GM19240 (cell line): Measurements from ENCODE around the gene PARM1.

ENCODE experiments used
- DNase-seq: peaks from one replicate; pipeline ENCODE4 v3.0.0; 2011; ENCODE audit warnings: low spot score; ENCODE audit not compliant: insufficient read length

The PARM1 gene

DNA sequence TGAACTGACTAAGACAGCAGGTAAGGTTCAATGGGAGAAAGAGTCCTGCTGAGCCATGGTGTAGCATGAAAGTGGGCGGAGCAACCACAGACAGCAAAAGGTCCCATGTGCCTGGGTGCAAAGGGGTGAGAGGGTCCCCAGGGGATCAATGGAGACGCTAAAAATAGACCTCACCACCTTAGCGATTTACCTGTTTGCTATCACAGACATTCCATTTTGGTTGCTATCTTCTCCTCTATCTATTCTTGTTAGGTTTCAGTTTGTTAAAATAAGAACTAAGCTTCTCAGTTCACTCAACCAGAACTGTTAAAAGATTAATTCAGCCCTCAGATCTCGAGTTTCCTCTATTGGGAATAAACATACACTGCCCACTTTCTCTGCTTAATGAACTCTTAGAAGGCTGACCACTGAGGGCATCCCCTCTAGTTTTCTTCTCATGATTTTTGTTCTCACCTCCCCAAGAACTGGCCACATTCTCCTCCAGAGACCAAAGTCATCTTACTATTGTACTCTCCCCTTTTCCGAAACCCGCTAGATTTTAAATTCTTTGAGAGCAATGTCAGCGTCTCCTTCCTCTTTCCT, 136.7 kb downstream of the PARM1 start:
- no peak for DNase-seq

DNA sequence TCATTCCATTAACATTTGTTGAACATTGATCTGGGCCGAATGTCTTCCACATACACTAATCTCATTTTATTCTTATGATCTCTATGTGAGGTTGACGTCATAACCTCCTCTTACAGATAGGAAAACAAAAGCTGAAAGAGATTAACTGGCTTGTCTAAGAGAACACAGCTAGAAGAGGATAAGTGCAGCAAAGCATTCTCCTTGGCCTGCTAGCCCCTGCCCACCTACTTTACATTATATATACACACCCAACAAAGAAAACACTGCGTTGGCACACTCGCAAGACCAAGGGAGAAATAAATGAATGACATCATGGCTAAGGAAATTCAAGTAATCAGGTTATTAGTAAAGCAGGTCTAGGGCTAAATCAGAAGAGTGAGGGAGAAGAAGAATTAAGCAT, 138.4 kb downstream of the PARM1 start:
- no peak for DNase-seq

DNA sequence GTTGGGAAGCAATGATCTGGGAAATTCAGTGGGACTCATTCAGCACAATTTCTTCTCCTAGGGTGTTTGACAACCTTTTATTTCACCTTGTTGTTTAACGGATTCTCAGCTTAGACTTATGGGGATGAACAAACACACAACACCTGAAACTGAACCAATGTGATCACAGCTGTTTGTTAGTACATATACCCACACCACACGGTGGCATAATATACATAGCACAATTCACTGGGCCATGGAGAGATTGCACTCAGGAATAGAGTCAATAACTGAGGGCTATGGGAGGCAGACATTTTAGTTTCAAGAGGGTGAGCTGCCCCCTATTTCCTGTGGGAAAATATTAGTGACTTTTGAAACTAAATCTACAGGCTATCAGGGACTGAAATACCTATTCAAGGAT, 148.0 kb downstream of the PARM1 start:
- no peak for DNase-seq

DNA sequence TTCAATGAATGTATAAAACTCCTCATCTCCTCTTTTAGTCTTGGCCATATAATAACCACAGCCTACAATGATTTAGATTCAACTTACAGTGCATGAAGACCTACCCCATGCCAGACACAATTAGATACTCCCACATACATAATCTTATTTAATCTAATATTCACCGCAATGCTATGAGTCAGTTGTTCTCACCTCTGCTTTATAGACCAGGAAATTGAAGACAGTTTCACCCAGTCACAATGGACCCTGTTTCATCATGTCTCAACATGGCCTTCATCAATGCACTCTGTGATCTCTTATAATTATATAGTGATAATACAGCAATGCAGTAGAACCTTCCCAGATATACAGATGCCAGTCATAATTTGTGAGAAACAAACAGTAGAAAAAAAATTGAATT, 148.6 kb downstream of the PARM1 start:
- no peak for DNase-seq

DNA sequence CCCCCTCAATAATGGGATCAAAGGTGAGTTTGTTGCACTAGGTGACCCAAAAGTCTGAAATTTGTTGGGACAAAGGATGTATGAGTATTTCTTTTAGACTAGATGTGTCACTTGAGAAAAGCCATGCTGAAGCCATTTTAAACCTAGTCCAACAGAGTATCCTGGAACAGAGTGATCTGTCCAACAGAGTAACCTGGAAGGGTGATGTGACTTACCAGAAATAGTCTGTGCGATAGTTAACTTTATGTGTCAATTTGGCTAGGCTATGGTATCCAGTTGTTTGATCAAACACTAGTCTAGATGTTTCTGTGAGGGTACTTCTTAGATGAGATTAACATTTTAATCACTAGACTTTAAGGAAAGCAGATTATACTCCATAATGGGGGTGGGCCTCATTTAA, 154.5 kb downstream of the PARM1 start:
- DNase-seq: no peak

DNA sequence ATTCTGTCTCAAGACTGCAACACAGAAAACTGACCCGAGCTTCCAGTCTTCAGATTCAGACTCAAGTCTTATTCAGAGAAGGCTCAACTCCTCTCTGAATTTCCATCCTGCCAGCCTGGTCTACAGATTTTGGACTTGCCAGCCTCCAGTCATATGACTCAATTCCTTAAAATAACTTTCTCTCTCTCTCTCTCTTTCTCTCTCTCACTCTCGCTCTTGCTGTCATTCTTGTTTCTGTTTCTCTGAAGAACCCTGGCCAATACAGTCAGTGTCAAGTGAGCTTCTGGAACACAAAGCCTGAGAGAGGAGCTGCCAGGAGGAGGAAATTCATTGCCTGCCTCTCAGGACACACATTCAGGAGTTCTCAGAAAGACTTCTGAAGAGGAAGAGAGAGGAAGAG, 154.9 kb downstream of the PARM1 start:
- DNase-seq: peak; percentile 7

DNA sequence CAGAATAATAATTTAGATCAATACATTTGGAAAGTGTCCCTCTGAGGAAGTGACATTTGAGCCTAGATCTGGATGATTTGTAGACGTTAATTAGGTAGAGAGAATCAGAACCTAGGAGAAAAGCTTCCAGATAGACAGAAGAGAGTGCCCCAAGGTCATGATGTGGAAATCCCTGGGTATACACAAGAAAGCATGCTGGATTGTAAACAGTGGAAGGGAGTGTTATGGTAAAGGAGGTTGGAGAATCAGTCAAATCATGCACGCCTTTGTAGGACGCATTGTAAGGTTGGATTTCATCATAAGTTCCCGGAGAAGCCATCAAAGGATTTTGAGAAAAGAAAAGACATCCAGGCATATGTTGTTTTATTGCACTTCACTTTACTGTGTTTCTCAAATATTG, 156.3 kb downstream of the PARM1 start:
- no peak for DNase-seq

DNA sequence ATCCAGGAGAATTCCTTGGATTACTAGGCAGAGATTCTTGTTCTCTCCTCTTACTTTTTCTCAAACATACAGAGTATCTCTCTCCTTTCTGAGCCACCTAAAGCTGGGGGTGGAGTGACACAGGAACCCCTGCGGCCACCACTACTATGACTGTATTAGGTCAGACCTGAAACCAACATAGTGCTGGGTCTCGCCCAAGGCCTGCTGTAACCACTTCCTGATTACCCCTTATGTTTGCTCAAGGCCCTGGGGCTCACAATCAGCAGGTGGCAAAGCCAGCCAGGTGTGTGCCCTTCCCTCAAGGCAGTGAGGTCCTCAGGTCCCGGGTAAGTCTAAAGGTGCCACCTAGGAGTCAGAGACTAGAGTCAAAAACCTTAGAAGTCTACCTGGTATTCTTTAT, 166.4 kb downstream of the PARM1 start:
- peak; percentile 29 for DNase-seq
